ENCODE measurements around the gene CHD1.
A peak's percentile ranks its signal among the peaks of the same experiment; 100 is the strongest.

Gene CHD1

GRCh38 chr5:98928873-98929709 lies at the start of gene CHD1:
TSS of gene CHD1 (minus strand) at chr5:98929007. CDS start at chr5:98926386, 2,621 bp downstream.
- Histone ChIP-seq H3K36me3 (ENCODE audit: insufficient read depth, low read length) (peaks cover 30% of the 10 kb centered on the region), H3K9ac (ENCODE audit: insufficient read length) (peak within 1 kb of the TSS; percentile 93), H3K4me3 (peak within 1 kb of the TSS; percentile 88), H3K9me3 (ENCODE audit: low read depth, low read length) (no peaks in the 10 kb centered on the region), H3K27ac (peak within 1 kb of the TSS; percentile 91)
- DNase-seq (ENCODE audit: low read depth, low spot score): peak; percentile 52
- TF ChIP-seq FOXP2 (optimal IDR thresholded peaks at IDR 0.05; ENCODE audit: control extremely low read depth, extremely low read length, insufficient read depth) (peak; percentile 42), EZH2 (IDR thresholded peaks at IDR 0.05) (no peak), POLR2AphosphoS5 (IDR thresholded peaks at IDR 0.05; ENCODE audit: borderline replicate concordance, low read depth, low read length) (peak; percentile 88)

DNA sequence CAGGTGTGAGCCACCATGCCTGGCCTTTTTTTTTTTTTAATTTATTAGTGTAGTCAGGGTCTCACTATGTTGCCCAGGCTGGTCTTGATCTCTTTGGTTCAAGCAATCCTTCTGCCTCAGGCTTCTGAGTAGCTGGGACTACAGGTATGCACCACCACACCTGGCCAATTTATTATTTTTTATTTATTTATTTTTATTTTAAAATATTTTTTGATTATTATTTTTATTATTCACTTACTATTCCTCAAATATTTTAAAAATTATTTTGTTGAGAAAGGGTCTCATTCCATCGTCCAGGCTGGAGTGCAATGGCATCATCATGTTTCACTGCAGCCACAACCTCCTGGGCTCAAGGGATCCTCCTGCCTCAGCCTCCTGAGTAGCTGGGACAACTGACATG lies 49.7 kb upstream of the CHD1 start:
- Histone ChIP-seq H3K9ac (ENCODE audit: insufficient read length) (no peak overlapping the region), H3K4me3 (no peak overlapping the region), H3K36me3 (ENCODE audit: insufficient read depth, low read length) (no peaks in the 10 kb centered on the region), H3K27ac (no peak overlapping the region), H3K9me3 (ENCODE audit: low read depth, low read length) (no peaks in the 10 kb centered on the region)
- no peak for DNase-seq (ENCODE audit: low read depth, low spot score)
- no peak for TF ChIP-seq FOXP2 (optimal IDR thresholded peaks at IDR 0.05; ENCODE audit: control extremely low read depth, extremely low read length, insufficient read depth)
- no peak for TF ChIP-seq EZH2 (IDR thresholded peaks at IDR 0.05)
- TF ChIP-seq POLR2AphosphoS5 (IDR thresholded peaks at IDR 0.05; ENCODE audit: borderline replicate concordance, low read depth, low read length): no peak

- H3K36me3 ChIP-seq (ENCODE audit: insufficient read depth, low read length): no peaks in the 10 kb centered on the region
- H3K9ac ChIP-seq (ENCODE audit: insufficient read length): no peak overlapping the region
- no peak overlapping the region for H3K27ac ChIP-seq
- no peak overlapping the region for H3K4me3 ChIP-seq
- no peaks in the 10 kb centered on the region for H3K9me3 ChIP-seq (ENCODE audit: low read depth, low read length)
- DNase-seq (ENCODE audit: low read depth, low spot score): no peak
- TF ChIP-seq EZH2 (IDR thresholded peaks at IDR 0.05) (no peak), POLR2AphosphoS5 (IDR thresholded peaks at IDR 0.05; ENCODE audit: borderline replicate concordance, low read depth, low read length) (no peak)
Observed at GRCh38 chr5:98977723-98978122, 48.9 kb upstream of the CHD1 start.

GRCh38 chr5:98975682-98976407 lies 47.0 kb upstream of the CHD1 start:
- no peak for DNase-seq (ENCODE audit: low read depth, low spot score)
- Histone ChIP-seq H3K9ac (ENCODE audit: insufficient read length) (no peak overlapping the region), H3K4me3 (no peak overlapping the region), H3K27ac (no peak overlapping the region), H3K36me3 (ENCODE audit: insufficient read depth, low read length) (no peaks in the 10 kb centered on the region), H3K9me3 (ENCODE audit: low read depth, low read length) (no peaks in the 10 kb centered on the region)
- TF ChIP-seq EZH2 (IDR thresholded peaks at IDR 0.05) (no peak), FOXP2 (optimal IDR thresholded peaks at IDR 0.05; ENCODE audit: control extremely low read depth, extremely low read length, insufficient read depth) (no peak), POLR2AphosphoS5 (IDR thresholded peaks at IDR 0.05; ENCODE audit: borderline replicate concordance, low read depth, low read length) (no peak)

GRCh38 chr5:98975223-98975622 lies 46.4 kb upstream of the CHD1 start:
- no peak overlapping the region for H3K27ac ChIP-seq
- H3K9ac ChIP-seq (ENCODE audit: insufficient read length): no peak overlapping the region
- DNase-seq (ENCODE audit: low read depth, low spot score): no peak
- H3K36me3 ChIP-seq (ENCODE audit: insufficient read depth, low read length): no peaks in the 10 kb centered on the region
- no peak for TF ChIP-seq EZH2 (IDR thresholded peaks at IDR 0.05)
- no peak for TF ChIP-seq FOXP2 (optimal IDR thresholded peaks at IDR 0.05; ENCODE audit: control extremely low read depth, extremely low read length, insufficient read depth)
- TF ChIP-seq POLR2AphosphoS5 (IDR thresholded peaks at IDR 0.05; ENCODE audit: borderline replicate concordance, low read depth, low read length): no peak
- H3K9me3 ChIP-seq (ENCODE audit: low read depth, low read length): no peaks in the 10 kb centered on the region
- no peak overlapping the region for H3K4me3 ChIP-seq

- no peaks in the 10 kb centered on the region for H3K36me3 ChIP-seq (ENCODE audit: insufficient read depth, low read length)
- DNase-seq (ENCODE audit: low read depth, low spot score): no peak
Observed at GRCh38 chr5:98969400-98969799, 40.6 kb upstream of the CHD1 start.

DNA sequence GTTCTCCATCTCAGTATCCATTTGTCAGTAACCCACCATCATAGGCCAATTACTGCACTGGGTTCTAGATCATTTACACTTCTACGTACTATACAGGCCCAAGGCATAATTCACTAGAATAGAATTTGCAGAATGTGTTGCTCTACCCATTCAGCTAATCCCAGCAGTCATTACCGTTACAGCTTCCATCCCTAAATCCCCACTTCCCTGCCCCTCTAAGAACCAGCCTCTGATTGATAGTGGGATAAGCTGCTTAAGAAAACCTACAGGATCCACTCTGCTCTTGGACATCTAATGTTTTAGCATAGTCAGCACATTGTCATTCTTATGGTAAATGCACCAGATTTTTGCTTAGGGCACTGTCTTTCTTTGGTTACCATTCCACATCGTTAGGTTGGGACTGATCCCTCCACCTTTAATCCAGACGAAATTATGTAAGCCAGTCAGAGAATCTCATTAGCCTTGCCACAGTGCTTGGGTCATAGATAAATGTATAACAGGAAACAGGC lies 39.3 kb upstream of the CHD1 start:
- Histone ChIP-seq H3K9ac (ENCODE audit: insufficient read length) (no peak overlapping the region), H3K9me3 (ENCODE audit: low read depth, low read length) (no peaks in the 10 kb centered on the region), H3K36me3 (ENCODE audit: insufficient read depth, low read length) (no peaks in the 10 kb centered on the region), H3K4me3 (no peak overlapping the region), H3K27ac (no peak overlapping the region)
- DNase-seq (ENCODE audit: low read depth, low spot score): no peak
- no peak for TF ChIP-seq EZH2 (IDR thresholded peaks at IDR 0.05)
- TF ChIP-seq POLR2AphosphoS5 (IDR thresholded peaks at IDR 0.05; ENCODE audit: borderline replicate concordance, low read depth, low read length): no peak
- TF ChIP-seq FOXP2 (optimal IDR thresholded peaks at IDR 0.05; ENCODE audit: control extremely low read depth, extremely low read length, insufficient read depth): no peak

More at GRCh38 chr5:98969400-98969799, 40.6 kb upstream of the CHD1 start:
- Histone ChIP-seq H3K9ac (ENCODE audit: insufficient read length) (no peak overlapping the region), H3K27ac (no peak overlapping the region), H3K9me3 (ENCODE audit: low read depth, low read length) (no peaks in the 10 kb centered on the region), H3K4me3 (no peak overlapping the region)
- TF ChIP-seq EZH2 (IDR thresholded peaks at IDR 0.05) (no peak), POLR2AphosphoS5 (IDR thresholded peaks at IDR 0.05; ENCODE audit: borderline replicate concordance, low read depth, low read length) (no peak), FOXP2 (optimal IDR thresholded peaks at IDR 0.05; ENCODE audit: control extremely low read depth, extremely low read length, insufficient read depth) (no peak)

GRCh38 chr5:98965226-98965625 lies 36.4 kb upstream of the CHD1 start:
- Histone ChIP-seq H3K36me3 (ENCODE audit: insufficient read depth, low read length) (no peaks in the 10 kb centered on the region), H3K4me3 (no peak overlapping the region), H3K9me3 (ENCODE audit: low read depth, low read length) (no peaks in the 10 kb centered on the region), H3K27ac (no peak overlapping the region), H3K9ac (ENCODE audit: insufficient read length) (no peak overlapping the region)
- DNase-seq (ENCODE audit: low read depth, low spot score): no peak
- TF ChIP-seq POLR2AphosphoS5 (IDR thresholded peaks at IDR 0.05; ENCODE audit: borderline replicate concordance, low read depth, low read length) (no peak), FOXP2 (optimal IDR thresholded peaks at IDR 0.05; ENCODE audit: control extremely low read depth, extremely low read length, insufficient read depth) (no peak), EZH2 (IDR thresholded peaks at IDR 0.05) (no peak)

Data from SK-N-MC (cell line).